ENCODE results near the gene MEG3.

Gene MEG3

GRCh38 chr14:100825713-100826331, at the start of gene MEG3:
TSS of gene MEG3 (plus strand) at chr14:100826118.
- Histone ChIP-seq H3K4me1 (no peaks in the 10 kb centered on the region), H3K9me3 (ENCODE audit: control insufficient read depth, low read length) (no peaks in the 10 kb centered on the region), H3K36me3 (ENCODE audit: control insufficient read depth, insufficient read depth, low read length) (no peaks in the 10 kb centered on the region), H3K4me2 (ENCODE audit: low read length) (no peak within 1 kb of the TSS), H3K4me3 (ENCODE audit: low read depth, low read length) (no peak within 1 kb of the TSS), H3K9ac (no peak within 1 kb of the TSS), H3K79me2 (no peaks in the 10 kb centered on the region), H3K27ac (no peak within 1 kb of the TSS), H2AFZ (no peak within 1 kb of the TSS), H3K27me3 (ENCODE audit: control insufficient read depth, insufficient read depth, low read length) (no peaks in the 10 kb centered on the region)
- TF ChIP-seq, protein P1, sequence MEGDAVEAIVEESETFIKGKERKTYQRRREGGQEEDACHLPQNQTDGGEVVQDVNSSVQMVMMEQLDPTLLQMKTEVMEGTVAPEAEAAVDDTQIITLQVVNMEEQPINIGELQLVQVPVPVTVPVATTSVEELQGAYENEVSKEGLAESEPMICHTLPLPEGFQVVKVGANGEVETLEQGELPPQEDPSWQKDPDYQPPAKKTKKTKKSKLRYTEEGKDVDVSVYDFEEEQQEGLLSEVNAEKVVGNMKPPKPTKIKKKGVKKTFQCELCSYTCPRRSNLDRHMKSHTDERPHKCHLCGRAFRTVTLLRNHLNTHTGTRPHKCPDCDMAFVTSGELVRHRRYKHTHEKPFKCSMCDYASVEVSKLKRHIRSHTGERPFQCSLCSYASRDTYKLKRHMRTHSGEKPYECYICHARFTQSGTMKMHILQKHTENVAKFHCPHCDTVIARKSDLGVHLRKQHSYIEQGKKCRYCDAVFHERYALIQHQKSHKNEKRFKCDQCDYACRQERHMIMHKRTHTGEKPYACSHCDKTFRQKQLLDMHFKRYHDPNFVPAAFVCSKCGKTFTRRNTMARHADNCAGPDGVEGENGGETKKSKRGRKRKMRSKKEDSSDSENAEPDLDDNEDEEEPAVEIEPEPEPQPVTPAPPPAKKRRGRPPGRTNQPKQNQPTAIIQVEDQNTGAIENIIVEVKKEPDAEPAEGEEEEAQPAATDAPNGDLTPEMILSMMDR (IDR thresholded peaks at IDR 0.05), result no peak

- no peak overlapping the region for H3K9ac ChIP-seq
- H3K4me1 ChIP-seq, result no peaks in the 10 kb centered on the region
- H3K4me2 ChIP-seq (ENCODE audit: low read length), result no peak overlapping the region
- H3K4me3 ChIP-seq (ENCODE audit: low read depth, low read length), result no peak overlapping the region
- TF ChIP-seq, protein P1 (IDR thresholded peaks at IDR 0.05), result no peak
- H3K27ac ChIP-seq, result no peak overlapping the region
- H2AFZ ChIP-seq, result no peak overlapping the region
- H3K36me3 ChIP-seq (ENCODE audit: control insufficient read depth, insufficient read depth, low read length), result no peaks in the 10 kb centered on the region
- no peaks in the 10 kb centered on the region for H3K79me2 ChIP-seq
- no peaks in the 10 kb centered on the region for H3K27me3 ChIP-seq (ENCODE audit: control insufficient read depth, insufficient read depth, low read length)
- no peaks in the 10 kb centered on the region for H3K9me3 ChIP-seq (ENCODE audit: control insufficient read depth, low read length)
These were observed 49.1 kb upstream of the MEG3 start for GRCh38 chr14:100776681-100777365.

DNA sequence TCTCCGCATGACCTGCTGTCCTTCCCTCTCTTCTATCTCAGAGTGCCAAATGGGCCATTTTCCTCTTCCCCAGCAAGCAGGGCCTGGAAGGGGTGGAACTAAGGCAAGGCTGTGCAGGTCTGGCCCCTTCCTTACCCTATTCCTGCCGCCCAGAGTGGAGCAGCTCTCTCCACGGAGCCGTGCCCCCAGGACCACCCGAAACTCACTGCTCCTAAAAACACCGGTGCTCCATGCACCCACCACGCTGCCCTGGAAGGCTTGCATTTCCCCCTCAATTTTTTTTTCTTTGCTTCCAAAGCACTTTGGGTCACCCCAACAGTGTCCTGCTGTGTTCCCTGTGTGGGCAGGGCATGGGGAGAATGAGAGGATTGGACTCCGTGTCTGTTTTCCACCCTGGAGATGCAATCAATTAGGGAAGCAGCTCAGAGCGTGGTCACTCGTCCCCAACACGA, 48.5 kb upstream of the MEG3 start:
- Histone ChIP-seq H3K4me3 (ENCODE audit: low read depth, low read length) (no peak overlapping the region), H3K36me3 (ENCODE audit: control insufficient read depth, insufficient read depth, low read length) (no peaks in the 10 kb centered on the region), H3K4me1 (no peaks in the 10 kb centered on the region), H3K9me3 (ENCODE audit: control insufficient read depth, low read length) (no peaks in the 10 kb centered on the region), H3K9ac (no peak overlapping the region), H3K27ac (no peak overlapping the region), H3K79me2 (no peaks in the 10 kb centered on the region), H2AFZ (no peak overlapping the region), H3K4me2 (ENCODE audit: low read length) (no peak overlapping the region), H3K27me3 (ENCODE audit: control insufficient read depth, insufficient read depth, low read length) (no peaks in the 10 kb centered on the region)
- TF ChIP-seq, protein P1 (IDR thresholded peaks at IDR 0.05), result no peak

GRCh38 chr14:100777818-100778525, 47.9 kb upstream of the MEG3 start:
- Histone ChIP-seq H3K4me2 (ENCODE audit: low read length) (no peak overlapping the region), H3K4me3 (ENCODE audit: low read depth, low read length) (no peak overlapping the region), H3K27me3 (ENCODE audit: control insufficient read depth, insufficient read depth, low read length) (no peaks in the 10 kb centered on the region), H3K79me2 (no peaks in the 10 kb centered on the region), H2AFZ (no peak overlapping the region), H3K9me3 (ENCODE audit: control insufficient read depth, low read length) (no peaks in the 10 kb centered on the region), H3K36me3 (ENCODE audit: control insufficient read depth, insufficient read depth, low read length) (no peaks in the 10 kb centered on the region), H3K4me1 (no peaks in the 10 kb centered on the region), H3K27ac (no peak overlapping the region), H3K9ac (no peak overlapping the region)
- TF ChIP-seq, protein P1 (IDR thresholded peaks at IDR 0.05), result no peak
